ENCODE data around the gene MIPOL1. TPM values are rescaled to one million over a fixed set of nuclear protein-coding genes. Genes with fewer than 3 reads are reported as not detected.
"Not testable (repeated sequence)": the region's sequence is repeated elsewhere in the genome, so short reads cannot be mapped to it uniquely, and the experiment has no call there.

Gene MIPOL1
- total RNA-seq, 1 donor from 2014 or later = 11.3 TPM

DNA sequence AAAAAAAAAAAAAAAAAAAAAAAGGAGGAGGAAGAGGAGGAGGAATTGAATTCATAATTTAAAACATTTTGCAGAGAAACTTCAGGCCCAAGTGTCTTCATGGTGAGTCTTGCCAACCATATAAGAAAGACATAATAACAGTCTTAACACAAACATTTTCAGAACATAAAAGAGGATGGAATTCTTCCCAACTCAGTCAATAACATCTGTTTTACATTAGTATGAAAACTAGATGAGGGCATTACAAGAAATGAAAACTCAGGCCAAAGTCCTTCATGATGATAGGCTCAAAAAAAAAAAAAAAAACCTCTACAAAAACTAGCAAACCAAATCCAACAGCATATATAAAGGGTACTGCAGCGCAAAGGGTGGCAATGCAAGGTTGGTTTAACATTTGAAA, 245.7 kb downstream of the MIPOL1 start:
- no peak for DNase-seq (ENCODE audit: low read depth)

DNA sequence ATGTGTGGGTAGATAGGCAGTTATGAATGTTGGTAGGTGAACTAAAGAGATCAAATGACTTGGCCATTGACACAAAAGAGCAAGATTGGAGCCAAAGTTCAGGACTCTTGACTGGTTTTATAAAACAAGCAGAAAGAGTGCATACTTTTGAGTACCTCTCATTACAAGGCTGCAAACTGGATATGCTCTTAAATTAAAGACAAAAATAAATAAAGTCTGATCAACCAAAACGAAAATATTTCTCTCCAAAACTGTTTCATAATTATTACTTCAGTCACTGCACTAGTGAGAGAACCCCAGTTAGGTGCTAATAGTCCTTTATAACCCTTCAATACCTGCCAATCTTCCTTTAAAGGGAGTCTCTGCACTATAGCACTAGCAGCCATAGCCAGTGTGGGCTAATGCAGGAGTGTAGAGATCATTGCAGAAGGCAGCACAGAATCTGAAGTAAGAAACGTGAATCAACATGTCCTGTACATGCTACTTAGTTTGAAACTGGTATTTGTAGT, 250.2 kb downstream of the MIPOL1 start:
- DNase-seq (ENCODE audit: low read depth) = no peak

DNA sequence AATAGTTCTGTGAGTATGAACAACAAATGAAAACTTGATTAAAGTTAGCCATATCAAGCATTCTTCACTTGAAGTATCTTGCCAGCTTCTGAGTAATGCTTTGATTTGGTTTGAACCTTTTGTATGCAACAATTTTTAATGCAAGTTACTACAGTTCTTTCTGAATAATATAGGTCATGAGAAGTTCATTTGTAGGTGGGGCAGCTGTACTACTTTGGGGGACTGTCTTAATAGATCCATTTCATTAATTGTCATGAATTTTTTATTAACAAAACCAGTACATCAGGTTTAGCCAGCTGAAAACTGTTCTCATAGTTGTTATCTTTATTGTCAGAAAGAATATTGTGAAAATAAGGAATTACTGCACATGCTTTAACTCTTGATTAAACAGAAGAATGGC, 254.6 kb downstream of the MIPOL1 start:
- no peak for DNase-seq (ENCODE audit: low read depth)

DNA sequence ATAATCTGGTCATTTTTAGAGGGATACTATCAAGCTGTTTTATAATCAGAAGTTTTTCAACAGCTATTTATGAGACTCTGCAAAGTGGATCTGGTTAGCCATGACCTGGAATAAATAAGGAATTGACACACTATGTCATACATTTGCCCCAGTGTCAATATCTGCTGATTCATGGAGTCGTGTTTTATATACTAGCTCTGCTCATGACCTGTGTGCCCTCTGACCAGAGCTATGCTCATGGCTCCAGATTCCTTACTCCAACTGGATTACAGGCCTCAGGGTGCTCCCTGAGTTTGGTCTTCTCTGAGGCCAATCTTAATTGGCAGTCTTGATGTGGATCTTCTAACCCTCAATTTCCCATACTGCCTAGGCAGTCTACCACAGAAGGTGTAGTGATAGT, 256.2 kb downstream of the MIPOL1 start:
- peak; percentile 3 for DNase-seq (ENCODE audit: low read depth)

GRCh38 chr14:37457334-37457733, 259.6 kb downstream of the MIPOL1 start:
- DNase-seq (ENCODE audit: low read depth) = no peak

- DNase-seq (ENCODE audit: low read depth) = not testable (repeated sequence)
These were observed 264.7 kb downstream of the MIPOL1 start for GRCh38 chr14:37462426-37462825.

GRCh38 chr14:37464192-37464858, 266.6 kb downstream of the MIPOL1 start:
- no peak for DNase-seq (ENCODE audit: low read depth)

DNA sequence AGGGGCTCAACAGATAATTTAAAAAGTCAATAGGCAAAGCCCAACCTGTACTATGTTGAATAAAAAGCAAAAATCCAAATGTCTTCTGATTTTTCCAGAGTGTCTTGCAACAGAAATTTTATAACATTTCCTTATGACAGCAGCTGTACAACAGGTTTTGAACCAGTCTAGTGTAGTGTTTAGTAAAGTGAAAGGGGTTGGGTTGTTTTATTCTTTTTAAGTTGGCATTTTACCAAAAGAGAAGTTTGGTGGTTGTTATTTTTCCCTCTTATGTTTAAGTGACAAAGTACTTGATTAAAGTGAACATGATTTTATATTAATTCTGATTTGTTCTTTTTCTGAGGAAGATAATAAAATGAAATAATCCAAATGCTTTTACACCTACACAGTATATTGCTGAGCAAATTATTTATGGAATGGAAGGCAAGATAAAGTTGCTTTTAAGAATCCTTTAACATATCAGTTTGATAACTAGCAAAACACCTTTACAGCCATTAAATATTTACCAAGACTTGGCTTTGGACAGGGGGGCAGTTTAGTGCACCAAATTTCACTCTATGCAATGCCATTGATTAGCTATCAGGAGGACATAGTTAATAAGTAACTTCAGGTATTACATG, 268.4 kb downstream of the MIPOL1 start:
- DNase-seq (ENCODE audit: low read depth) = no peak

DNA sequence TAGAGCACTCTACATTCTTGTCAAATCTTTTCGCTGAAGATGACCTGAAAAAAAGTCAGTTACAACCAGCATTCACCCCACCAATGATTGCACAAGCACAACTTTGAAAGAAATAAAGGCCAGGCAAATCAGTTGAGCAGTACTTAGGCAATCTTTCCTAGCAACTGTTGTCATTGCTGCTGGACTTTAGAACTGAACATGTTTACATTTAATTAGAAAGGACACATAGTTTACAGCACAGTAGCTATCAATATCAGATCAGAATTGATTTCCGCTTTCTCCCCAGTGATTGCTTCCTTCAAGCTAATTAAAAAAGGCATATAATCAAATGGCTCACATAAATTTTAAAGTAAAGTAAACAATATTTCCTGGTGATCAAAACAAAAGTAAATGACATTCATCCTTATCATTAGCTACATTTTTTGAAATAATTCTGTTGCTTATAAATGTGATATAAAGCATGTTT, 268.9 kb downstream of the MIPOL1 start:
- DNase-seq (ENCODE audit: low read depth) = no peak

DNA sequence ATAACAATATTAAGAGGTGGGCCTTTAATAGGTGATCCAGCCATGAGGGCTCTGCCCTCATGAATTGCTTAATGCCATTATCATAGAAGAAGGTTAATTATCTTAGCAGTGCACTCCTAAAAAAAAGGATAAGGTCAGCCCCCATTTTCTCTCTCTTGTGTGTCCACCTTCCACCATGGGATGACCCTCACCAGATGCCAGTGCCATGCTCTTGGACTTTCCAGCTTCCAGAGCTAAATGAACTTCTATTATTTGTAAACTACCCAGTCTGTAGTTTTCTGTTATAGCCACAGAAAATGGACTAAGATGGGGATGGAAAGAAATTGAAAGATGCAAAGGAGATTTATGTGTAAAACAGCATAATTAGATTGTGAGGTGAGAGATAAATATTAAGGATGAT, 271.9 kb downstream of the MIPOL1 start:
- no peak for DNase-seq (ENCODE audit: low read depth)

DNA sequence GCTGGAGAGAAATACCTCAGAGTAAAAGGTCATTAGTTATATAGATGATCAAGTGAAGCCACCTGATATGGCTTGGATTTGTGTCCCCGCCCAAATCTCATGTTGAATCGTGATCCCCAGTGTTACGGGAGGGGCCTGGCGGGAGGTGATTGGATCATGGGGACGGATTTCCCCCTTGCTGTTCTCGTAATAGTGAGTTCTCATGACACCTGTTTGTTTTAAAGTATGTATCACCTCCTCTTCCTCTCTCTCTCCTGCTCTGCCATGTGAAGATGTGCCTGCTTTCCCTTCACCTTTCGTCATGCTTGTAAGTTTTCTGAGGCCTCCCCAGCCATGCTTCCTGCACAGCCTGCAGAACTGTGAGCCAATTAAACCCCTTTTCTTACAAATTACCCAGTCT, 272.5 kb downstream of the MIPOL1 start:
- no peak for DNase-seq (ENCODE audit: low read depth)

- DNase-seq (ENCODE audit: low read depth) = no peak
These were observed 275.2 kb downstream of the MIPOL1 start for GRCh38 chr14:37472906-37473305.

DNA sequence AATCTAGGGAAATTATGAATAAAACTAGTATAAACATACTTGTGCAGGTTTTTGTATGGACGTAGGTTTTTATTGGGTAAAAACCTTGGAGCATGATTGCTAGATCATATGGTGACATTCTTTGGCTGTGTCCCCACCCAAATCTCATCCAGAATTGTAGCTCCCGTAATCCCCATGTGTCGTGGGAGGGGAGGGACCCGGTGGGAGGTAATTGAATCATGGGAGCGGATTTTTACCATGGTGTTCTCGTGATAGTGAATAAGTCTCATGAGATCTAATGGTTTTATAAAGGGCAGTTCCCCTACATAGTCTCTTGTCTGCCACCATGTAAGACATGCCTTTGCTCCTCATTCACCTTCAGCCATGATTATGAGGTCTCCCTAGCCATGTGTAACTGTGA, 276.5 kb downstream of the MIPOL1 start:
- no peak for DNase-seq (ENCODE audit: low read depth)

- no peak for DNase-seq (ENCODE audit: low read depth)
These were observed 282.9 kb downstream of the MIPOL1 start for GRCh38 chr14:37480446-37481290.

- no peak for DNase-seq (ENCODE audit: low read depth)
These were observed 284.7 kb downstream of the MIPOL1 start for GRCh38 chr14:37482428-37482827.

GRCh38 chr14:37483672-37484071, 285.9 kb downstream of the MIPOL1 start:
- no peak for DNase-seq (ENCODE audit: low read depth)

- no peak for DNase-seq (ENCODE audit: low read depth)
These were observed 292.9 kb downstream of the MIPOL1 start for GRCh38 chr14:37490607-37491006.

DNA sequence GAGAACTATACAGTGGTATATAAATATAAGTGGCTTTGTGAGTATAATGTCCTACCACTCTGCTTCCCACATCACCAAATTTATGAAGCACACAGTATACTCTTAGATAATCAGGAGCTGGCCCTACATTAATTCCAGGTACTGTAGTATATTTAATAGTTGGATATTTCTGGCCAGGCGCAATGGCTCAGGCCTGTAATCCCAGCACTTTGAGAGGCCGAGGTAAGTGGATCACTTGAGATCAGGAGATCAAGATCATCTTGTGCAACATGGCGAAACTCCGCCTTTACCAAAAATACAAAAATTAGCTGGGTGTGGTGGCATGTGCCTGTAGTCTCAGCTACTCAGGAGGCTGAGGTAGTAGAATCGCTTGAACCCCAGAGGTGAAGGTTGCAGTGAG, 293.3 kb downstream of the MIPOL1 start:
- DNase-seq (ENCODE audit: low read depth) = no peak

GRCh38 chr14:37493606-37494005, 295.9 kb downstream of the MIPOL1 start:
- DNase-seq (ENCODE audit: low read depth) = no peak

- DNase-seq (ENCODE audit: low read depth) = no peak
These were observed 299.7 kb downstream of the MIPOL1 start for GRCh38 chr14:37497422-37497821.

DNA sequence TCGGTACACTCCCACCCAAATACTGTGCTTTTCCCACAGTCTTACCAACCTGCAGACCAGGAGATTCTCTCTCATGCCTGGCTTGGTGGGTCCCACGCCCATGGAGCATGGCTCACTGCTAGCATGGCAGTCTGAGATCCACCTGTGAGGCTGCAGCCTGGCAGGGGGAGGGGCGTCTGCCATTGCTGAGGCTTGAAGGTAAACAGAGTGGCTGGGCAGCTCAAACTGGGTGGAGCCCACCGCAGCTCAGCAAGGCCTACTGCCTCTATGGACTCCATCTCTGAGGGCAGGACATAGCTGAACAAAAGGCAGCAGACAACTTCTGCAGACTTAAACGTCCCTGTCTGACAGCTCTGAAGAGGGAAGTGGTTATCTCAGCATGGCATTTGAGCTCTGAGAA, 304.1 kb downstream of the MIPOL1 start:
- DNase-seq (ENCODE audit: low read depth) = no peak

GRCh38 chr14:37508503-37508902, 310.8 kb downstream of the MIPOL1 start:
- DNase-seq (ENCODE audit: low read depth) = no peak
